Measurements from ENCODE around the gene CSMD2. TPM values are rescaled to one million over a fixed set of nuclear protein-coding genes. Genes with fewer than 3 reads are reported as not detected.

CSMD2 gene
- total and polyA plus RNA-seq, 2 of the 8 experiments (the other 6 are each of a cell fraction or from before 2014, with no cell fraction given): 7.0 to 14.7 TPM

GRCh38 chr1:34130306-34130705 lies 34.7 kb downstream of the CSMD2 start (continued):
- no peak for TF ChIP-seq MAX (IDR thresholded peaks at IDR 0.05)
- no peak for TF ChIP-seq POLR2AphosphoS5 (IDR thresholded peaks at IDR 0.05; ENCODE audit: low read depth, low read length)
- TF ChIP-seq EGR1 (IDR thresholded peaks at IDR 0.05; ENCODE audit: borderline replicate concordance, low read depth, low read length): no peak
- no peak for TF ChIP-seq SUZ12 (IDR thresholded peaks at IDR 0.05; ENCODE audit: low read length)
- no peak for TF ChIP-seq SP4 (IDR thresholded peaks at IDR 0.05; ENCODE audit: low read length)
- no peak for TF ChIP-seq KDM1A (IDR thresholded peaks at IDR 0.05; ENCODE audit: borderline replicate concordance, low read length)
- no peak for TF ChIP-seq SRF (IDR thresholded peaks at IDR 0.05; ENCODE audit: low read depth, low read length)
- TF ChIP-seq TBP (IDR thresholded peaks at IDR 0.05; ENCODE audit: low read depth, low read length): no peak
- TF ChIP-seq CBX5 (IDR thresholded peaks at IDR 0.05; ENCODE audit: low read depth, low read length): no peak
